GM19240 (cell line): ENCODE measurements around the gene BRD2.

ENCODE experiments used
- DNase-seq: peaks from one replicate; pipeline ENCODE4 v3.0.0; 2011; ENCODE audit warnings: low spot score; ENCODE audit not compliant: insufficient read length

The BRD2 gene

GRCh38 chr6:32972353-32973143 lies 4.2 kb downstream of the BRD2 start:
- no peak for DNase-seq

- DNase-seq = no peak
Measured at GRCh38 chr6:32973144-32974015, 5.0 kb downstream of the BRD2 start.

- no peak for DNase-seq
Measured at GRCh38 chr6:32974016-32974333, 5.6 kb downstream of the BRD2 start.

GRCh38 chr6:32974541-32975308 lies 6.3 kb downstream of the BRD2 start:
- no peak for DNase-seq

- no peak for DNase-seq
Measured at GRCh38 chr6:32975886-32976285, 7.5 kb downstream of the BRD2 start.

GRCh38 chr6:32976334-32977069 lies 8.1 kb downstream of the BRD2 start:
- no peak for DNase-seq

GRCh38 chr6:32977272-32977952 lies 9.0 kb downstream of the BRD2 start:
- no peak for DNase-seq

- DNase-seq = no peak
Measured at GRCh38 chr6:32977953-32978324, 9.5 kb downstream of the BRD2 start.

- DNase-seq = no peak
Measured at GRCh38 chr6:32979720-32980487, 11.5 kb downstream of the BRD2 start.

- DNase-seq = no peak
Measured at GRCh38 chr6:32980488-32981038, 12.2 kb downstream of the BRD2 start.

- no peak for DNase-seq
Measured at GRCh38 chr6:32982084-32982701, 13.8 kb downstream of the BRD2 start.

GRCh38 chr6:32982702-32983492 lies 14.5 kb downstream of the BRD2 start:
- no peak for DNase-seq

- DNase-seq = no peak
Measured at GRCh38 chr6:32983493-32983848, 15.1 kb downstream of the BRD2 start.

- no peak for DNase-seq
Measured at GRCh38 chr6:32983964-32984621, 15.7 kb downstream of the BRD2 start.

GRCh38 chr6:32984622-32985389 lies 16.4 kb downstream of the BRD2 start:
- peak; percentile 53 for DNase-seq

- no peak for DNase-seq
Measured at GRCh38 chr6:32989368-32989767, 21.0 kb downstream of the BRD2 start.

- DNase-seq = no peak
Measured at GRCh38 chr6:32991972-32992371, 23.6 kb downstream of the BRD2 start.
